Measurements from ENCODE around the gene MEMO1. TPM values are rescaled to one million over a fixed set of nuclear protein-coding genes. Genes with fewer than 3 reads are reported as not detected.
"Not testable (repeated sequence)": the region's sequence is repeated elsewhere in the genome, so short reads cannot be mapped to it uniquely, and the experiment has no call there.

Gene MEMO1
- total RNA-seq, 1 experiment from 2014 or later: 54.6 TPM

- POLR2A ChIA-PET: interaction anchor here (0.7 kb wide), 1 partner anchor 9 kb away, joined by 3 read pairs; no protein-coding TSS in a partner anchor
- no peak for DNase-seq (ENCODE audit: unreplicated experiment)
- intact Hi-C loops (cut with micrococcal nuclease): no loop called here
- H3K4me1 Mint-ChIP-seq (ENCODE audit: insufficient read depth, unreplicated experiment): no peaks in the 10 kb centered on the region
- no peaks in the 10 kb centered on the region for H3K27me3 Mint-ChIP-seq (ENCODE audit: insufficient read depth, unreplicated experiment)
- no peak for TF ChIP-seq CTCF (IDR thresholded peaks at IDR 0.05; ENCODE audit: unreplicated experiment)
- no peak overlapping the region for H3K4me3 Mint-ChIP-seq (ENCODE audit: unreplicated experiment)
- peaks cover 51% of the 10 kb centered on the region for H3K36me3 Mint-ChIP-seq (ENCODE audit: insufficient read depth, unreplicated experiment)
- H3K27ac Mint-ChIP-seq (ENCODE audit: low read depth, unreplicated experiment): no peak overlapping the region
- H3K9me3 Mint-ChIP-seq (ENCODE audit: unreplicated experiment): peaks cover 6% of the 10 kb centered on the region
- no TSS peak for BruUV-seq (replicated peaks)
- CTCF ChIA-PET: interaction anchor here (0.7 kb wide), 1 partner anchor 10 kb away, joined by 3 read pairs; no protein-coding TSS in a partner anchor
These were observed 107.6 kb downstream of the MEMO1 start for GRCh38 chr2:31903109-31903780.

- H3K4me3 Mint-ChIP-seq (ENCODE audit: unreplicated experiment): no peak overlapping the region
- H3K4me1 Mint-ChIP-seq (ENCODE audit: insufficient read depth, unreplicated experiment): no peaks in the 10 kb centered on the region
- no TSS peak for BruUV-seq (replicated peaks)
- peaks cover 58% of the 10 kb centered on the region for H3K36me3 Mint-ChIP-seq (ENCODE audit: insufficient read depth, unreplicated experiment)
- POLR2A ChIA-PET: interaction anchor here (0.7 kb wide), 1 partner anchor 106 kb away, joined by 5 read pairs; no protein-coding TSS in a partner anchor
- H3K9me3 Mint-ChIP-seq (ENCODE audit: unreplicated experiment): peaks cover 13% of the 10 kb centered on the region
- DNase-seq (ENCODE audit: unreplicated experiment): no peak
- TF ChIP-seq CTCF (IDR thresholded peaks at IDR 0.05; ENCODE audit: unreplicated experiment): no peak
- no peak overlapping the region for H3K27ac Mint-ChIP-seq (ENCODE audit: low read depth, unreplicated experiment)
- CTCF ChIA-PET: interaction anchor here (0.6 to 0.7 kb wide), 3 partner anchors 13 to 283 kb away, joined by 3 read pairs; no protein-coding TSS in a partner anchor
- intact Hi-C loops (cut with micrococcal nuclease): no loop called here
- H3K27me3 Mint-ChIP-seq (ENCODE audit: insufficient read depth, unreplicated experiment): no peaks in the 10 kb centered on the region
These were observed 108.9 kb downstream of the MEMO1 start for GRCh38 chr2:31901900-31902299.

DNA sequence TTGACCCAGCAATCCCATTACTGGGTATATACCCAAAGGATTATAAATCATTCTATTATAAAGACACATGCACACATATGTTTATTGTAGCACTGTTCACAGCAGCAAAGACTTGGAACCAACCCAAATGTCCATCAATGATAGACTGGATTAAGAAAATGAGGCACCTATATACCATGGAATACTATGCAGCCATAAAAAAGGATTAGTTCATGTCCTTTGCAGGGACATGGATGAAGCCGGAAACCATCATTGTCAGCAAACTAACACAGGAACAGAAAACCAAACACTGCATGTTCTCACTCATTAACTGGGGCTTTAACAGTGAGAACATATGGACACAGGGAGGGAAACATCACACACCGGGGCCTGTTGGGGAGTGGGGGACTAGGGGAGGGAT, 110.7 kb downstream of the MEMO1 start:
- Mint-ChIP-seq H3K36me3 (ENCODE audit: insufficient read depth, unreplicated experiment) (peaks cover 58% of the 10 kb centered on the region), H3K9me3 (ENCODE audit: unreplicated experiment) (peaks cover 13% of the 10 kb centered on the region)
- H3K27ac Mint-ChIP-seq (ENCODE audit: low read depth, unreplicated experiment); POLR2A ChIA-PET; DNase-seq (ENCODE audit: unreplicated experiment); H3K4me3 Mint-ChIP-seq (ENCODE audit: unreplicated experiment); BruUV-seq (replicated peaks); H3K27me3 Mint-ChIP-seq (ENCODE audit: insufficient read depth, unreplicated experiment); CTCF ChIA-PET; H3K4me1 Mint-ChIP-seq (ENCODE audit: insufficient read depth, unreplicated experiment); intact Hi-C loops (cut with micrococcal nuclease): not testable (repeated sequence)

- H3K4me3 Mint-ChIP-seq (ENCODE audit: unreplicated experiment); H3K27me3 Mint-ChIP-seq (ENCODE audit: insufficient read depth, unreplicated experiment); DNase-seq (ENCODE audit: unreplicated experiment); POLR2A ChIA-PET; BruUV-seq (replicated peaks); intact Hi-C loops (cut with micrococcal nuclease); H3K27ac Mint-ChIP-seq (ENCODE audit: low read depth, unreplicated experiment); H3K4me1 Mint-ChIP-seq (ENCODE audit: insufficient read depth, unreplicated experiment): not testable (repeated sequence)
- peaks cover 13% of the 10 kb centered on the region for H3K9me3 Mint-ChIP-seq (ENCODE audit: unreplicated experiment)
- CTCF ChIA-PET: interaction anchor here (0.6 kb wide), 1 partner anchor 861 kb away, joined by 3 read pairs; no protein-coding TSS in a partner anchor
- peaks cover 58% of the 10 kb centered on the region for H3K36me3 Mint-ChIP-seq (ENCODE audit: insufficient read depth, unreplicated experiment)
These were observed 112.5 kb downstream of the MEMO1 start for GRCh38 chr2:31898346-31898745.

DNA sequence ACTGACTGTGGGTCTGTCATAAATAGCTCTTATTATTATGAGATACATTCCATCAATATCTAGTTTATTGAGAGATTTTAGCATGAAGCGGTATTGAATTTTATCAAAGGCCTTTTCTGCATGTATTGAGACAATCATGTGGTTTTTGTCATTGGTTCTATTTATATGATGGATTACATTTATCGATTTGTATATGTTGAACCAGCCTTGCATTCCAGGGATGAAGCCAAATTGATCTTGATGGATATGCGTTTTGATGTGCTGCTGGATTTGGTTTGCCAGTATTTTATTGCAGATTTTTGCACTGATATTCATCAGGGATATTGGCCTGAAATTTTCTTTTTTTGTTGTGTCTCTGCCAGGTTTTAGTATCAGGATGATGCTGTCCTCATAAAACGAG, 113.5 kb downstream of the MEMO1 start:
- H3K4me1 Mint-ChIP-seq (ENCODE audit: insufficient read depth, unreplicated experiment); DNase-seq (ENCODE audit: unreplicated experiment); H3K27me3 Mint-ChIP-seq (ENCODE audit: insufficient read depth, unreplicated experiment); BruUV-seq (replicated peaks); intact Hi-C loops (cut with micrococcal nuclease); H3K27ac Mint-ChIP-seq (ENCODE audit: low read depth, unreplicated experiment); CTCF ChIA-PET; H3K4me3 Mint-ChIP-seq (ENCODE audit: unreplicated experiment): not testable (repeated sequence)
- peaks cover 13% of the 10 kb centered on the region for H3K9me3 Mint-ChIP-seq (ENCODE audit: unreplicated experiment)
- POLR2A ChIA-PET: interaction anchor here (1.1 kb wide), 1 partner anchor 10 kb away, joined by 4 read pairs; no protein-coding TSS in a partner anchor
- H3K36me3 Mint-ChIP-seq (ENCODE audit: insufficient read depth, unreplicated experiment): peaks cover 48% of the 10 kb centered on the region

Data from MCF 10A (cell line).